ENCODE results near the gene VAC14.

The VAC14 gene

GRCh38 chr16:70747703-70748631 lies 53.0 kb downstream of the VAC14 start:
- Histone ChIP-seq H3K36me3 (ENCODE audit: control insufficient read depth, insufficient read depth, low read length) (peaks cover 10% of the 10 kb centered on the region), H3K27me3 (replicated peaks; ENCODE audit: control insufficient read depth, insufficient read depth, low read length) (no peaks in the 10 kb centered on the region), H3K4me3 (replicated peaks; ENCODE audit: low read depth, low read length) (no peak overlapping the region)
- TF ChIP-seq CTCF (IDR thresholded peaks at IDR 0.05; ENCODE audit: insufficient read depth, low read length, poor library complexity, severe bottlenecking) = no peak
- no peak for DNase-seq (ENCODE audit: extremely low read depth, insufficient read length)

- Histone ChIP-seq H3K36me3 (ENCODE audit: control insufficient read depth, insufficient read depth, low read length) (peaks cover 9% of the 10 kb centered on the region), H3K27me3 (replicated peaks; ENCODE audit: control insufficient read depth, insufficient read depth, low read length) (no peaks in the 10 kb centered on the region), H3K4me3 (replicated peaks; ENCODE audit: low read depth, low read length) (no peak overlapping the region)
- DNase-seq (ENCODE audit: extremely low read depth, insufficient read length) = no peak
- TF ChIP-seq CTCF (IDR thresholded peaks at IDR 0.05; ENCODE audit: insufficient read depth, low read length, poor library complexity, severe bottlenecking) = no peak
These were observed 54.1 kb downstream of the VAC14 start for GRCh38 chr16:70746708-70747424.

- Histone ChIP-seq H3K27me3 (replicated peaks; ENCODE audit: control insufficient read depth, insufficient read depth, low read length) (no peaks in the 10 kb centered on the region), H3K36me3 (ENCODE audit: control insufficient read depth, insufficient read depth, low read length) (peaks cover 11% of the 10 kb centered on the region), H3K4me3 (replicated peaks; ENCODE audit: low read depth, low read length) (no peak overlapping the region)
- no peak for TF ChIP-seq CTCF (IDR thresholded peaks at IDR 0.05; ENCODE audit: insufficient read depth, low read length, poor library complexity, severe bottlenecking)
- DNase-seq (ENCODE audit: extremely low read depth, insufficient read length) = no peak
These were observed 54.8 kb downstream of the VAC14 start for GRCh38 chr16:70746040-70746707.

GRCh38 chr16:70745536-70746025 lies 55.4 kb downstream of the VAC14 start:
- no peak for DNase-seq (ENCODE audit: extremely low read depth, insufficient read length)
- no peaks in the 10 kb centered on the region for H3K27me3 ChIP-seq (replicated peaks; ENCODE audit: control insufficient read depth, insufficient read depth, low read length)
- H3K36me3 ChIP-seq (ENCODE audit: control insufficient read depth, insufficient read depth, low read length) = peaks cover 11% of the 10 kb centered on the region
- no peak for TF ChIP-seq CTCF (IDR thresholded peaks at IDR 0.05; ENCODE audit: insufficient read depth, low read length, poor library complexity, severe bottlenecking)
- no peak overlapping the region for H3K4me3 ChIP-seq (replicated peaks; ENCODE audit: low read depth, low read length)

- H3K4me3 ChIP-seq (replicated peaks; ENCODE audit: low read depth, low read length) = no peak overlapping the region
- H3K36me3 ChIP-seq (ENCODE audit: control insufficient read depth, insufficient read depth, low read length) = peaks cover 13% of the 10 kb centered on the region
- no peak for DNase-seq (ENCODE audit: extremely low read depth, insufficient read length)
- H3K27me3 ChIP-seq (replicated peaks; ENCODE audit: control insufficient read depth, insufficient read depth, low read length) = no peaks in the 10 kb centered on the region
- TF ChIP-seq CTCF (IDR thresholded peaks at IDR 0.05; ENCODE audit: insufficient read depth, low read length, poor library complexity, severe bottlenecking) = no peak
These were observed 56.6 kb downstream of the VAC14 start for GRCh38 chr16:70744366-70744765.

Data from GM06990 (cell line).